Measurements from ENCODE around the gene ANKRD29. TPM values are rescaled to one million over a fixed set of nuclear protein-coding genes. Genes with fewer than 3 reads are reported as not detected.

ANKRD29 gene
- total RNA-seq, 2 experiments from 2014 or later = not detected

- no peaks in the 10 kb centered on the region for H3K79me2 ChIP-seq (ENCODE audit: insufficient read depth, low read depth, low read length)
- H2AFZ ChIP-seq (ENCODE audit: low read length) = no peak overlapping the region
- no peaks in the 10 kb centered on the region for H3K9me3 ChIP-seq (ENCODE audit: low read length)
- ChIA-PET CTCF (ENCODE audit: unreplicated experiment) (no interaction called here), POLR2A (no interaction called here)
- no peaks in the 10 kb centered on the region for H3K4me1 ChIP-seq (ENCODE audit: insufficient read depth, low read length, poor library complexity, severe bottlenecking)
- no peak overlapping the region for H3K4me2 ChIP-seq (ENCODE audit: low read length)
- TF ChIP-seq CTCF (conservative IDR thresholded peaks at IDR 0.05; ENCODE audit: low read length) (no peak), EZH2phosphoT487 (IDR thresholded peaks at IDR 0.05; ENCODE audit: borderline replicate concordance, low read depth, low read length) (no peak)
- H3K27ac ChIP-seq (ENCODE audit: low read depth, low read length, poor library complexity, severe bottlenecking) = no peak overlapping the region
- no peaks in the 10 kb centered on the region for H4K20me1 ChIP-seq (ENCODE audit: insufficient read depth, low read length)
- DNase-seq (ENCODE audit: low spot score) = no peak
- H3K4me3 ChIP-seq (ENCODE audit: low read depth, low read length, poor library complexity, severe bottlenecking) = no peak overlapping the region
- no TSS peak for BruUV-seq (replicated peaks)
- intact Hi-C loops (cut with micrococcal nuclease; ENCODE audit: unreplicated experiment) = no loop called here
- H3K36me3 ChIP-seq (ENCODE audit: insufficient read depth, low read length) = no peaks in the 10 kb centered on the region
- no peaks in the 10 kb centered on the region for H3K9me2 ChIP-seq (ENCODE audit: insufficient read depth, low read length)
Measured at GRCh38 chr18:23711426-23711825, 48.7 kb upstream of the ANKRD29 start.

- Histone ChIP-seq H3K4me3 (ENCODE audit: low read depth, low read length, poor library complexity, severe bottlenecking) (no peak overlapping the region), H3K27ac (ENCODE audit: low read depth, low read length, poor library complexity, severe bottlenecking) (no peak overlapping the region), H3K4me2 (ENCODE audit: low read length) (no peak overlapping the region), H2AFZ (ENCODE audit: low read length) (no peak overlapping the region), H3K36me3 (ENCODE audit: insufficient read depth, low read length) (no peaks in the 10 kb centered on the region), H3K9me2 (ENCODE audit: insufficient read depth, low read length) (no peaks in the 10 kb centered on the region), H3K79me2 (ENCODE audit: insufficient read depth, low read depth, low read length) (no peaks in the 10 kb centered on the region), H4K20me1 (ENCODE audit: insufficient read depth, low read length) (no peaks in the 10 kb centered on the region), H3K9me3 (ENCODE audit: low read length) (no peaks in the 10 kb centered on the region), H3K4me1 (ENCODE audit: insufficient read depth, low read length, poor library complexity, severe bottlenecking) (no peaks in the 10 kb centered on the region)
- CTCF ChIA-PET (ENCODE audit: unreplicated experiment) = no interaction called here
- intact Hi-C loops (cut with micrococcal nuclease; ENCODE audit: unreplicated experiment) = no loop called here
- POLR2A ChIA-PET = no interaction called here
- TF ChIP-seq EZH2phosphoT487 (IDR thresholded peaks at IDR 0.05; ENCODE audit: borderline replicate concordance, low read depth, low read length) (no peak), CTCF (conservative IDR thresholded peaks at IDR 0.05; ENCODE audit: low read length) (no peak)
- no TSS peak for BruUV-seq (replicated peaks)
- no peak for DNase-seq (ENCODE audit: low spot score)
Measured at GRCh38 chr18:23710946-23711345, 48.2 kb upstream of the ANKRD29 start.

DNA sequence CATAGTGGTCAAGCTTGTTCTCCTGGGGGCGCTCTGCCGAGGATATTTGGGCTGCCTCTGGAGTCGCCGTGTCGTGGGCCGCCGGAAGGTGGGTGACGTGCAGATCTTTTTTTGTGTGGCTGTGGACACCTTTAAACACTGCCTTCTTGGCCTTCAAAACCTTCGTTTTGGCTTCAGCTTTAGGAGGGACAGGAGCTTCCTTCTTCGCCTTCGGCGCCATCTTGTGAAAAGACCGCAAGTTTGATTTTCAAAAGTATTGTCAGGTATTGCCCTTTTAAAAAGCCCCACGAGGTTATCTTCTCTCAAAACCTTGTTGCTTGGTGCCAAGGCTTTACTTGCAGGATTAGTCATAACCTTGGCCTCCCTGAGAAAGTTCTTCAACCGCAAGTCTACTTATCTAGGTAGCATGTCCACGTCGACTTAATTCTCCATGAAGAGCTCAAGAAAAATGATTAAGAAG is 47.4 kb upstream of the ANKRD29 start:
- intact Hi-C loops (cut with micrococcal nuclease; ENCODE audit: unreplicated experiment) = no loop called here
- H3K36me3 ChIP-seq (ENCODE audit: insufficient read depth, low read length) = no peaks in the 10 kb centered on the region
- no peak for DNase-seq (ENCODE audit: low spot score)
- no peaks in the 10 kb centered on the region for H3K9me2 ChIP-seq (ENCODE audit: insufficient read depth, low read length)
- ChIA-PET POLR2A (no interaction called here), CTCF (ENCODE audit: unreplicated experiment) (no interaction called here)
- TF ChIP-seq EZH2phosphoT487 (IDR thresholded peaks at IDR 0.05; ENCODE audit: borderline replicate concordance, low read depth, low read length) (no peak), CTCF (conservative IDR thresholded peaks at IDR 0.05; ENCODE audit: low read length) (no peak)
- no peaks in the 10 kb centered on the region for H3K79me2 ChIP-seq (ENCODE audit: insufficient read depth, low read depth, low read length)
- H2AFZ ChIP-seq (ENCODE audit: low read length) = no peak overlapping the region
- H4K20me1 ChIP-seq (ENCODE audit: insufficient read depth, low read length) = no peaks in the 10 kb centered on the region
- BruUV-seq (replicated peaks) = no TSS peak
- no peaks in the 10 kb centered on the region for H3K9me3 ChIP-seq (ENCODE audit: low read length)
- no peak overlapping the region for H3K4me3 ChIP-seq (ENCODE audit: low read depth, low read length, poor library complexity, severe bottlenecking)
- no peaks in the 10 kb centered on the region for H3K4me1 ChIP-seq (ENCODE audit: insufficient read depth, low read length, poor library complexity, severe bottlenecking)
- no peak overlapping the region for H3K4me2 ChIP-seq (ENCODE audit: low read length)
- no peak overlapping the region for H3K27ac ChIP-seq (ENCODE audit: low read depth, low read length, poor library complexity, severe bottlenecking)

Data from OCI-LY7 (cell line).